Brain microvascular endothelial cell (primary cell): ENCODE data around the gene PNRC2.

Source experiments
- DNase-seq: peaks from one replicate; pipeline ENCODE4 v3.0.0-alpha.2; 2020
- H3K27ac ChIP-seq: fragments of 250-450 bp; sonication (Bioruptor Pico); 2 replicates; pipeline ENCODE4 v1.5.1; 2020; ENCODE audit warnings: mild to moderate bottlenecking, moderate library complexity
- H3K27me3 ChIP-seq: fragments of 250-450 bp; sonication (Bioruptor Pico); replicated peaks from 2 replicates; pipeline ENCODE4 v1.5.1; 2020; ENCODE audit warnings: mild to moderate bottlenecking
- H3K36me3 ChIP-seq: fragments of 250-450 bp; sonication (Bioruptor Pico); replicated peaks from 2 replicates; pipeline ENCODE4 v1.5.1; 2020; ENCODE audit warnings: mild to moderate bottlenecking
- H3K4me3 ChIP-seq: 2 replicates; pipeline ENCODE4 v1.5.1; 2011; ENCODE audit warnings: low read depth, mild to moderate bottlenecking, control low read depth, low read length, moderate library complexity
- CTCF ChIP-seq: IDR thresholded peaks from 2 replicates; pipeline ENCODE4 v1.5.1; 2011; ENCODE audit warnings: low read depth, mild to moderate bottlenecking, moderate library complexity, low read length, control low read depth, inconsistent platforms; ENCODE audit errors: missing control alignments
- in situ Hi-C: cut with HindIII; loops from 2 replicates; pipeline ENCODE4 v1.10.0; 2017; ENCODE audit warnings: low sequenced_read_pairs, low pct_ligation_motif_present

The PNRC2 gene

DNA sequence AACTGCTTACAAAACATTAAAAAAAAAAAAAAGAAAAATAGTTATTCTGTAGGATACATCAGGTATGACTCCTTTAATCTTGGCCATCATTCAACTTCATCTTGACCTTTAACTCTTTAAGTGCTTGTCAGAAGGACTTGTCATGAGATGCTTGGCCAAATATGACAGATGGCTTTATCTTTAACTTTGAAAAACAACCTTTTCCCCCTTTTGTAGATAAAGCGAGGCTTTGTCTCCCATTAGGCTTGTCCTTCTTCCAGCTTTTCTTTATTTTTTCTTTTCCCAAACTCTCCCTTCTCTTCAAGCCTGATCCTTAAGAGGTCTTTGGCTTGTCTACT lies 18.2 kb downstream of the PNRC2 start:
- Histone ChIP-seq H3K4me3 (peak overlapping the region; percentile 88), H3K27me3 (no peaks in the 10 kb centered on the region), H3K36me3 (peaks cover 24% of the 10 kb centered on the region), H3K27ac (no peak overlapping the region)
- no peak for TF ChIP-seq CTCF
- in situ Hi-C loops = no loop called here
- DNase-seq = no peak

DNA sequence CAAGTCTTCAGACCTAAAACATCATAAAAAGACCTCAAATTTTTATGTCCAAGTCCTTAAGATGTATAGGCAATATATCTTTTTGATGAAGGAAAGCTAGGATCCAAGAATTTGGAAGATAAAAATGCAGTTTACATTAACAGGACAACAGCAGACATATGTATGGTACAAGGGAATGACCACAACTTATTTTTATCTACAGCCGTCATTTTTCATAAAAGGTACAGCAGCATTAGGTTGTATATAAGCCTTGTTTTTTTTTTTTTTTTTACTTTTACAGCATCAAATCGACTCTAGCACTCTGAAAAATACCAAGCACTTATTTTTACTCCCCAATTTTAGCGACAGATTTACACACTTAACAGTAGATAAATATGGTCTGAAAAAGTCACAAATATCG lies 19.2 kb downstream of the PNRC2 start:
- no peaks in the 10 kb centered on the region for H3K27me3 ChIP-seq
- no peak for DNase-seq
- in situ Hi-C loops = no loop called here
- peaks cover 19% of the 10 kb centered on the region for H3K36me3 ChIP-seq
- TF ChIP-seq CTCF = no peak
- H3K27ac ChIP-seq = no peak overlapping the region
- peak overlapping the region; percentile 88 for H3K4me3 ChIP-seq

DNA sequence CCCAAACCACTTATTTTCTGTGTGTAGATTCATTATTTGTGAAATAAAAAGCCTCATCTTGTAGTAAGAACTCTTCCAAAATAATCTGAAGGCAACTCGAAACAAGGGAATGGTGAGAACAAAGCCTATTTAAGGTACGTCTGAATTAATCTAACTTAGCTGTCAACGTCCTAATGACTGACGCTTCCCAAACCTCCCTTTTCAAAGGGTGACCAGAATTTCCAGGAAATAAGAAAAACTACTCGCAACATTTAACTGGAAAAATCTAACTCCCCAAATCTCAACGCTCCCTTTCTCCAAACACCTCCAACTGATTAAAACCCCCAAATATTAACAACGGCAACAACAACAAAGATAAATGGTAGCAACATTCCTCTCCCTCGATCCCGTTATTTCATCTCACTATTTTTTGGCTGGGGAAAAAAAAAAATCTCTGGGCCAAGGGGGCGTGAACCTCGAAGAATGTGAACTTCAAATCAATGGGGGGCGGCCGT lies 19.8 kb downstream of the PNRC2 start:
- no peaks in the 10 kb centered on the region for H3K27me3 ChIP-seq
- in situ Hi-C loops = no loop called here
- peaks cover 15% of the 10 kb centered on the region for H3K36me3 ChIP-seq
- peak overlapping the region; percentile 97 for H3K27ac ChIP-seq
- H3K4me3 ChIP-seq = peak overlapping the region; percentile 88
- TF ChIP-seq CTCF = no peak
- DNase-seq = no peak

DNA sequence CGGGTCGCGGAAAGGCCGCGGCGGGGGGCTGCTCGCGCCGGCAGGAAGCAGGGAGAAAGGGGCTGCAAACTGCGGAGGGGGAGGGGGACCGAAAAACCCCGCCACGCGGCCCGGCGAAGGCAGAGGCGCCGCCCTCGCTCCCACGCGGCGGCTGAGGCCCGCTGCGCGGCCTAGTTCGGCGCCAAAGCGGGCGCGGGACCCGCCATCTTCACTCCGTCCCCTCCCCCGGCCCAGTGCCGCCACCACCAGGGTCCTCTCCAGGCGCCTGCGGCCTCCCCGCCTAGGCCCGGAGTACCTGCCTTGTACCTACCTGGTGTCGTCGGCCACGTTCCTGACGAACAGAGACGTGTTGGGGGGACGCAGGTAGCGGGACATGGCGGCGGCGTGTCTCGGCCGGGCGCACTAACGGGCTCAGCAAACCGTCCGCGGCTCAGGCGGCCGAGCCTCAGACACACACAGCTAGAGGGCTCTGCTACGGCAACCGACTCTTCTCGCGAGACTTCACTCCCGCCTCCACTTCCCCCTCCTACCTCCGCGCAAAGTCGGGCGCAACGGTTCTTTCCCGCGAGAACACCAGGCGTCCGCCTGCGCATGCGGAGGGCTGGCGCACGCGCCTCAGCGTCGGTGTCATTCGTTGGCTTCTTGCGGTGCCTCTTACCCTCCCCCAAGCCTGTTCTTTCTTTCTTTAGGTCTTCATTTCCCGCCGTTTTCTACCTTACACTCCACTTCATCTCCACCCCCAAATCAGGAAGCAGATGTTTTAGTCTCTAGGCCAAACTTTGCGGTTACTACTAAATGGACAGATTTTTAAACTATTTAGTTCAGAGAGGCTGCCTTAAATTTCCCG lies 20.5 kb downstream of the PNRC2 start, which contains the start of gene SRSF10:
TSS of gene SRSF10 (minus strand) at position 447 of the 847 bp plus-strand sequence. CDS start at position 375, 72 bp downstream.
- Histone ChIP-seq H3K36me3 (peaks cover 10% of the 10 kb centered on the region), H3K27ac (peak within 1 kb of the TSS; percentile 97), H3K4me3 (peak within 1 kb of the TSS; percentile 88), H3K27me3 (no peaks in the 10 kb centered on the region)
- in situ Hi-C loops = no loop called here
- TF ChIP-seq CTCF = peak; percentile 51
- peak; percentile 97 for DNase-seq

- in situ Hi-C loops = no loop called here
- Histone ChIP-seq H3K4me3 (peak overlapping the region; percentile 26), H3K27ac (peak overlapping the region; percentile 97), H3K36me3 (peaks cover 10% of the 10 kb centered on the region), H3K27me3 (no peaks in the 10 kb centered on the region)
- TF ChIP-seq CTCF = no peak
- peak; percentile 59 for DNase-seq
Measured at GRCh38 chr1:23980728-23981070, 21.1 kb downstream of the PNRC2 start.
